ENCODE measurements around the gene DCAF11.
A peak's percentile ranks its signal among the peaks of the same experiment; 100 is the strongest.

The DCAF11 gene

GRCh38 chr14:24156840-24157239 is 42.3 kb downstream of the DCAF11 start:
- H3K4me3 ChIP-seq (ENCODE audit: low read depth, low read length), result no peak overlapping the region

- H3K4me3 ChIP-seq (ENCODE audit: low read depth, low read length), result no peak overlapping the region
Observed at GRCh38 chr14:24157331-24157730, 42.8 kb downstream of the DCAF11 start.

GRCh38 chr14:24159777-24160498 is 45.4 kb downstream of the DCAF11 start:
- no peak overlapping the region for H3K4me3 ChIP-seq (ENCODE audit: low read depth, low read length)

- H3K4me3 ChIP-seq (ENCODE audit: low read depth, low read length), result no peak overlapping the region
Observed at GRCh38 chr14:24160499-24160849, 45.9 kb downstream of the DCAF11 start.

- peak within 1 kb of the TSS; percentile 34 for H3K4me3 ChIP-seq (ENCODE audit: low read depth, low read length)
Observed at GRCh38 chr14:24160850-24161804, 46.5 kb downstream of the DCAF11 start, which contains the start of gene IRF9. Gene IRF9, plus strand, starts transcription at chr14:24161265. Its CDS starts 880 bp downstream, at chr14:24162145.

- no peak overlapping the region for H3K4me3 ChIP-seq (ENCODE audit: low read depth, low read length)
Observed at GRCh38 chr14:24162093-24162492, 47.5 kb downstream of the DCAF11 start.

- no peak overlapping the region for H3K4me3 ChIP-seq (ENCODE audit: low read depth, low read length)
Observed at GRCh38 chr14:24164518-24164991, 50.0 kb downstream of the DCAF11 start.

GRCh38 chr14:24165785-24166184 is 51.2 kb downstream of the DCAF11 start:
- H3K4me3 ChIP-seq (ENCODE audit: low read depth, low read length), result no peak overlapping the region

- H3K4me3 ChIP-seq (ENCODE audit: low read depth, low read length), result no peak overlapping the region
Observed at GRCh38 chr14:24167469-24168114, 53.0 kb downstream of the DCAF11 start.

- peak within 1 kb of the TSS; percentile 49 for H3K4me3 ChIP-seq (ENCODE audit: low read depth, low read length)
Observed at GRCh38 chr14:24171422-24172260, 57.1 kb downstream of the DCAF11 start, which contains the start of gene REC8. Gene REC8, plus strand, starts transcription at chr14:24172080. Its CDS starts 473 bp downstream, at chr14:24172553.

- peak overlapping the region; percentile 49 for H3K4me3 ChIP-seq (ENCODE audit: low read depth, low read length)
Observed at GRCh38 chr14:24172261-24172860, 57.8 kb downstream of the DCAF11 start.

GRCh38 chr14:24172871-24173281 is 58.3 kb downstream of the DCAF11 start:
- no peak overlapping the region for H3K4me3 ChIP-seq (ENCODE audit: low read depth, low read length)

Data from iPS-11a (cell line).